Prostate gland (tissue), 2 donors: ENCODE results near the gene MTMR3. TPM values are rescaled to one million over a fixed set of nuclear protein-coding genes. Genes with fewer than 3 reads are reported as not detected.

Source experiments
- DNase-seq: peaks from one replicate; pipeline ENCODE4 v3.0.0-alpha.2; 2019; ENCODE audit warnings: low spot score
- H3K27ac ChIP-seq, 2 donors: fragments of 200-600 bp; sonication (generic); 2 replicates each; pipeline ENCODE4 v1.5.1; 2017 to 2019
- H3K27me3 ChIP-seq: fragments of 200-600 bp; sonication (generic); replicated peaks from 2 replicates; pipeline ENCODE4 v1.5.1; 2019; ENCODE audit not compliant: insufficient read depth
- H3K36me3 ChIP-seq, 2 donors: fragments of 200-600 bp; sonication (generic); 1 replicate in 1 of 2; 2 replicates in 1 of 2; pipeline versions ENCODE4 v1.5.1 to v1.8.1; 2017 to 2019
- H3K4me1 ChIP-seq: fragments of 200-600 bp; sonication (generic); replicated peaks from 2 replicates; pipeline ENCODE4 v1.5.1; 2019
- H3K4me3 ChIP-seq, 2 donors: fragments of 200-600 bp; sonication (generic); 2 replicates each; pipeline ENCODE4 v1.5.1; 2017 to 2019
- H3K9me3 ChIP-seq: fragments of 200-600 bp; sonication (generic); 2 replicates; pipeline ENCODE4 v1.5.1; 2017
- CTCF ChIP-seq, 4 experiments: fragments of 200-600 bp in 2 of 4; fragments of 450-650 bp in 2 of 4; sonication (generic) in 2 of 4; IDR thresholded peaks; 1 replicate in 3 of 4; 2 replicates in 1 of 4; pipeline ENCODE4 v1.5.1; 2016 to 2019; ENCODE audit warnings: antibody characterized with exemption in 4 of 4, mild to moderate bottlenecking in 2 of 4, moderate library complexity in 2 of 4
- POLR2A ChIP-seq: fragments of 450-650 bp; IDR thresholded peaks from one replicate; pipeline ENCODE4 v1.6.1; 2016; ENCODE audit warnings: antibody characterized with exemption, mild to moderate bottlenecking
- POLR2AphosphoS5 ChIP-seq: sonication (generic); formaldehyde crosslinking; IDR thresholded peaks from one replicate; pipeline ENCODE4 v1.6.1; 2017; ENCODE audit warnings: antibody characterized with exemption
- WGBS: methylation state at CpG from one replicate; pipeline ENCODE4 v1.1.5; 2018; 5-methylcytosine and 5-hydroxymethylcytosine counted together
- intact Hi-C: fragments of 100-400 bp; cut with DNase I; formaldehyde crosslinking; loops from one replicate; pipeline ENCODE4 v1.14.2; 2022
- total RNA-seq, 2 donors: library from RNA; depleted of rRNA; stranded (reverse); fragments of >200 nt; gene quantifications; one replicate each; pipeline ENCODE4 v1.1.0, GENCODE V29; 2016

MTMR3 gene
- total RNA-seq, 2 donors from 2014 or later = 37.9 to 93.7 TPM

GRCh38 chr22:29885610-29886009 is 2.6 kb downstream of the MTMR3 start:
- intact Hi-C loops = loop anchor here (10.0 kb wide), 1 partner anchor 121 kb away; the partner anchor contains the start of genes UQCR10 and ZMAT5
- Histone ChIP-seq H3K4me1 (no peaks in the 10 kb centered on the region), H3K4me3 (no peak overlapping the region), H3K27ac (no peak overlapping the region), H3K36me3 (no peaks in the 10 kb centered on the region), H3K27me3 (no peaks in the 10 kb centered on the region), H3K9me3 (no peaks in the 10 kb centered on the region)
- WGBS = 43% methylated on average over 4 of the region's 4 CpGs
- DNase-seq = no peak
- no peak for TF ChIP-seq POLR2AphosphoS5
- TF ChIP-seq POLR2A = no peak
- no peak for TF ChIP-seq CTCF (IDR thresholded peaks at IDR 0.05)

- TF ChIP-seq CTCF (IDR thresholded peaks at IDR 0.05) (no peak), POLR2AphosphoS5 (no peak), POLR2A (no peak)
- intact Hi-C loops = loop anchor here (10.0 kb wide), 1 partner anchor 122 kb away; the partner anchor contains the start of genes UQCR10 and ZMAT5
- H3K4me3 ChIP-seq = no peak overlapping the region
- H3K4me1 ChIP-seq = no peaks in the 10 kb centered on the region
- no peaks in the 10 kb centered on the region for H3K27me3 ChIP-seq
- no peaks in the 10 kb centered on the region for H3K36me3 ChIP-seq
- 86% methylated on average over 1 of the region's 1 CpG for WGBS
- H3K27ac ChIP-seq = no peak overlapping the region
- H3K9me3 ChIP-seq = no peaks in the 10 kb centered on the region
- DNase-seq = no peak
Observed at GRCh38 chr22:29886596-29886995, 3.6 kb downstream of the MTMR3 start.

- Histone ChIP-seq H3K27ac (no peak overlapping the region), H3K4me1 (no peaks in the 10 kb centered on the region), H3K4me3 (no peak overlapping the region), H3K9me3 (no peaks in the 10 kb centered on the region), H3K36me3 (no peaks in the 10 kb centered on the region), H3K27me3 (no peaks in the 10 kb centered on the region)
- TF ChIP-seq POLR2AphosphoS5 = no peak
- TF ChIP-seq POLR2A = no peak
- TF ChIP-seq CTCF (IDR thresholded peaks at IDR 0.05) = no peak
- DNase-seq = no peak
- intact Hi-C loops = loop anchor here (10.0 kb wide), 1 partner anchor 123 kb away; the partner anchor contains the start of genes UQCR10 and ZMAT5
- WGBS = 25% methylated on average over 2 of the region's 2 CpGs
Observed at GRCh38 chr22:29887358-29887757, 4.4 kb downstream of the MTMR3 start.

GRCh38 chr22:29890760-29891159 is 7.8 kb downstream of the MTMR3 start:
- Histone ChIP-seq H3K27ac (no peak overlapping the region), H3K4me1 (no peaks in the 10 kb centered on the region), H3K9me3 (no peaks in the 10 kb centered on the region), H3K4me3 (no peak overlapping the region), H3K27me3 (no peaks in the 10 kb centered on the region), H3K36me3 (no peaks in the 10 kb centered on the region)
- WGBS = 96% methylated on average over 5 of the region's 5 CpGs
- intact Hi-C loops = no loop called here
- DNase-seq = no peak
- no peak for TF ChIP-seq POLR2AphosphoS5
- TF ChIP-seq POLR2A = no peak
- no peak for TF ChIP-seq CTCF (IDR thresholded peaks at IDR 0.05)

- no peaks in the 10 kb centered on the region for H3K4me1 ChIP-seq
- H3K9me3 ChIP-seq = no peaks in the 10 kb centered on the region
- no peak overlapping the region for H3K27ac ChIP-seq
- H3K4me3 ChIP-seq = no peak overlapping the region
- no peaks in the 10 kb centered on the region for H3K36me3 ChIP-seq
- intact Hi-C loops = no loop called here
- no peaks in the 10 kb centered on the region for H3K27me3 ChIP-seq
- TF ChIP-seq CTCF (IDR thresholded peaks at IDR 0.05) = no peak
- no peak for TF ChIP-seq POLR2AphosphoS5
- no peak for TF ChIP-seq POLR2A
- no peak for DNase-seq
- WGBS = 15% methylated on average over 1 of the region's 1 CpG
Observed at GRCh38 chr22:29892315-29893156, 9.6 kb downstream of the MTMR3 start.
